Neural crest cell (in vitro differentiated cells): Measurements from ENCODE around the gene BRIP1. TPM values are rescaled to one million over a fixed set of nuclear protein-coding genes. Genes with fewer than 3 reads are reported as not detected.

Source experiments
- DNase-seq: peaks from one replicate; pipeline ENCODE4 v3.0.0; 2021; ENCODE audit warnings: low read depth, mixed read lengths, low spot score
- H3K27ac Mint-ChIP-seq: one replicate; pipeline ENCODE4 v1.8.0; 2021; ENCODE audit warnings: mild to moderate bottlenecking, mixed read lengths; ENCODE audit not compliant: unreplicated experiment
- H3K27me3 Mint-ChIP-seq: 2 replicates; pipeline ENCODE4 v1.8.0; 2021; ENCODE audit warnings: low read depth, mild to moderate bottlenecking, mixed read lengths
- H3K36me3 Mint-ChIP-seq: 2 replicates; pipeline ENCODE4 v1.8.0; 2021; ENCODE audit warnings: low read depth, mild to moderate bottlenecking, mixed read lengths
- H3K4me1 Mint-ChIP-seq: 2 replicates; pipeline ENCODE4 v1.8.0; 2021; ENCODE audit warnings: mixed read lengths
- H3K4me3 Mint-ChIP-seq: one replicate; pipeline ENCODE4 v1.8.0; 2021; ENCODE audit warnings: mild to moderate bottlenecking, mixed read lengths
- H3K9me3 Mint-ChIP-seq: 2 replicates; pipeline ENCODE4 v1.8.0; 2021; ENCODE audit warnings: mixed read lengths
- CTCF ChIP-seq: fragments of 200-600 bp; sonication (generic); conservative IDR thresholded peaks from 2 replicates; pipeline ENCODE4 v1.5.0; 2021; ENCODE audit warnings: antibody characterized with exemption, mild to moderate bottlenecking
- total RNA-seq: library from RNA; stranded (reverse); gene quantifications from 2 replicates; pipeline ENCODE4 v1.2.1, GENCODE V29; 2021

BRIP1 gene
- total RNA-seq, 1 donor from 2014 or later, result 31.4 TPM

- DNase-seq, result no peak
- Mint-ChIP-seq H3K27ac (no peak overlapping the region), H3K9me3 (peaks cover 4% of the 10 kb centered on the region), H3K4me3 (no peak overlapping the region), H3K36me3 (peaks cover 3% of the 10 kb centered on the region), H3K27me3 (peaks cover 3% of the 10 kb centered on the region), H3K4me1 (no peaks in the 10 kb centered on the region)
- no peak for TF ChIP-seq CTCF
Observed at GRCh38 chr17:61644800-61645774, 218.2 kb downstream of the BRIP1 start.

- Mint-ChIP-seq H3K4me3 (no peak overlapping the region), H3K4me1 (no peaks in the 10 kb centered on the region), H3K36me3 (no peaks in the 10 kb centered on the region), H3K27me3 (peaks cover 3% of the 10 kb centered on the region), H3K27ac (no peak overlapping the region), H3K9me3 (peaks cover 5% of the 10 kb centered on the region)
- DNase-seq, result no peak
- TF ChIP-seq CTCF, result no peak
Observed at GRCh38 chr17:61642768-61643167, 220.6 kb downstream of the BRIP1 start.

- no peak for TF ChIP-seq CTCF
- H3K4me3 Mint-ChIP-seq, result no peak overlapping the region
Observed at GRCh38 chr17:61641715-61642114, 221.6 kb downstream of the BRIP1 start.

GRCh38 chr17:61641084-61641483 lies 222.2 kb downstream of the BRIP1 start:
- H3K36me3 Mint-ChIP-seq, result no peaks in the 10 kb centered on the region
- DNase-seq, result no peak
- no peak overlapping the region for H3K27ac Mint-ChIP-seq
- H3K9me3 Mint-ChIP-seq, result peaks cover 5% of the 10 kb centered on the region
- no peak overlapping the region for H3K4me3 Mint-ChIP-seq
- no peak for TF ChIP-seq CTCF
- no peaks in the 10 kb centered on the region for H3K4me1 Mint-ChIP-seq
- peaks cover 3% of the 10 kb centered on the region for H3K27me3 Mint-ChIP-seq

More at GRCh38 chr17:61641715-61642114, 221.6 kb downstream of the BRIP1 start:
- DNase-seq, result no peak
- Mint-ChIP-seq H3K9me3 (peaks cover 5% of the 10 kb centered on the region), H3K27me3 (peaks cover 3% of the 10 kb centered on the region), H3K27ac (no peak overlapping the region), H3K36me3 (no peaks in the 10 kb centered on the region), H3K4me1 (no peaks in the 10 kb centered on the region)

GRCh38 chr17:61639818-61640217 lies 223.5 kb downstream of the BRIP1 start:
- H3K4me1 Mint-ChIP-seq, result no peaks in the 10 kb centered on the region
- H3K9me3 Mint-ChIP-seq, result peaks cover 7% of the 10 kb centered on the region
- H3K27ac Mint-ChIP-seq, result no peak overlapping the region
- no peaks in the 10 kb centered on the region for H3K27me3 Mint-ChIP-seq
- DNase-seq, result no peak
- no peak overlapping the region for H3K4me3 Mint-ChIP-seq
- TF ChIP-seq CTCF, result no peak
- H3K36me3 Mint-ChIP-seq, result no peaks in the 10 kb centered on the region
